A549 (cell line): ENCODE measurements around the gene TFDP1. TPM values are rescaled to one million over a fixed set of nuclear protein-coding genes. Genes with fewer than 3 reads are reported as not detected.

Source experiments
- ATAC-seq, 2 experiments: fragments of 200-7000 bp in 1 of 2; fragments of >200 bp in 1 of 2; cut with Nextera tagmentation in 1 of 2; cut with Tn5 transposase in 1 of 2; 3 replicates each; pipeline versions ENCODE4 v1.8.0 to v1.9.1; 2018 to 2020; ENCODE audit warnings: mild to moderate bottlenecking in 1 of 2, moderate library complexity in 1 of 2
- CTCF ChIA-PET: fragments of 300-600 bp; sonication (Branson Sonifier 250); formaldehyde crosslinking; extraction: SDS; loops from one replicate; lab custom pipeline; 2021; ENCODE audit warnings: antibody characterized with exemption, inconsistent platforms; lab: Yijun Ruan, JAX
- POLR2A ChIA-PET: fragments of 350-600 bp; formaldehyde crosslinking; extraction: SDS; loops from one replicate; lab custom pipeline; 2021; ENCODE audit warnings: antibody characterized with exemption, inconsistent platforms; lab: Yijun Ruan, JAX
- DNase-seq, 2 experiments: peaks; one replicate each; pipeline versions ENCODE4 v3.0.0 to v3.0.0-alpha.2; 2011 to 2016; ENCODE audit warnings: low read depth in 1 of 2, low spot score in 1 of 2
- FAIRE-seq: peaks from 2 replicates; lab custom pipeline; 2011; peaks lifted over from hg19 to GRCh38; lab: Jason Lieb, UNC
- H3K27ac ChIP-seq, 2 experiments: fragments of >200 bp; sonication (Bioruptor Twin); formaldehyde crosslinking; 3 replicates each; pipeline ENCODE4 v1.5.1; 2016 to 2017
- H3K4me1 ChIP-seq: fragments of >200 bp; sonication (Bioruptor Twin); formaldehyde crosslinking; 3 replicates; pipeline ENCODE4 v1.6.1; 2016
- H3K4me2 ChIP-seq: fragments of >200 bp; sonication (Bioruptor Twin); formaldehyde crosslinking; 3 replicates; pipeline ENCODE4 v1.6.1; 2016
- H3K4me3 ChIP-seq: fragments of >200 bp; sonication (Bioruptor Twin); formaldehyde crosslinking; 3 replicates; pipeline ENCODE4 v1.5.1; 2016
- H3K9me3 ChIP-seq: fragments of >200 bp; sonication (Bioruptor Twin); formaldehyde crosslinking; 3 replicates; pipeline ENCODE4 v1.6.1; 2016
- CBX2 ChIP-seq: fragments of 200-600 bp; sonication (generic); IDR thresholded peaks from 2 replicates; pipeline ENCODE4 v1.6.1; 2016; ENCODE audit warnings: low read depth, mild to moderate bottlenecking, borderline replicate concordance
- CBX8 ChIP-seq: fragments of 200-600 bp; sonication (generic); IDR thresholded peaks from 2 replicates; pipeline ENCODE4 v1.6.1; 2016
- CEBPB ChIP-seq, 2 experiments: fragments of >200 bp in 1 of 2; sonication (Bioruptor Twin) in 1 of 2; formaldehyde crosslinking in 1 of 2; IDR thresholded peaks; 2 replicates each; pipeline ENCODE4 v1.6.1; 2012 to 2016
- CHD2 ChIP-seq: fragments of 150-350 bp; IDR thresholded peaks from 2 replicates; pipeline ENCODE4 v1.6.1; 2014; ENCODE audit warnings: low read length; ENCODE audit not compliant: partially characterized antibody
- E2F6 ChIP-seq: IDR thresholded peaks from 2 replicates; pipeline ENCODE4 v1.6.1; 2012; ENCODE audit warnings: low read depth, borderline replicate concordance
- EP300 ChIP-seq, 2 experiments: fragments of >200 bp; sonication (Bioruptor Twin); formaldehyde crosslinking; IDR thresholded peaks; 2 replicates in 1 of 2; 3 replicates in 1 of 2; pipeline ENCODE4 v1.6.1; 2016 to 2017
- FOSL2 ChIP-seq, 2 experiments: fragments of 450-650 bp in 1 of 2; fragments of >200 bp in 1 of 2; sonication (Bioruptor Twin) in 1 of 2; formaldehyde crosslinking; IDR thresholded peaks; 2 replicates each; pipeline versions ENCODE4 v1.5.0 to v1.6.1; 2016 to 2020; ENCODE audit warnings: mild to moderate bottlenecking in 1 of 2, moderate library complexity in 1 of 2
- FOXS1 ChIP-seq: fragments of 250-450 bp; sonication (Bioruptor Pico); IDR thresholded peaks from 2 replicates; pipeline ENCODE4 v1.5.0; 2020; ENCODE audit warnings: mild to moderate bottlenecking, moderate library complexity
- HEYL ChIP-seq: fragments of 250-450 bp; sonication (Bioruptor Pico); IDR thresholded peaks from 2 replicates; pipeline ENCODE4 v1.8.0; 2021; ENCODE audit warnings: mild to moderate bottlenecking, moderate library complexity
- HOXB13 ChIP-seq: fragments of 250-450 bp; sonication (Bioruptor Pico); IDR thresholded peaks from 2 replicates; pipeline ENCODE4 v1.5.0; 2020; ENCODE audit warnings: low read depth, mild to moderate bottlenecking, moderate library complexity
- JUN ChIP-seq, 2 experiments: fragments of >200 bp; sonication (Bioruptor Twin); formaldehyde crosslinking; IDR thresholded peaks; 2 replicates in 1 of 2; 3 replicates in 1 of 2; pipeline ENCODE4 v1.6.1; 2016 to 2017
- JUNB ChIP-seq: fragments of >200 bp; sonication (Bioruptor Twin); formaldehyde crosslinking; IDR thresholded peaks from 2 replicates; pipeline ENCODE4 v1.6.1; 2016
- KDM1A ChIP-seq: fragments of 200-600 bp; sonication (generic); IDR thresholded peaks from 2 replicates; pipeline ENCODE4 v1.6.1; 2016; ENCODE audit warnings: low read depth, mild to moderate bottlenecking
- KDM5A ChIP-seq: fragments of 200-600 bp; sonication (generic); IDR thresholded peaks from 2 replicates; pipeline ENCODE4 v1.6.1; 2016; ENCODE audit warnings: antibody characterized with exemption, mild to moderate bottlenecking
- MAX ChIP-seq: IDR thresholded peaks from 2 replicates; pipeline ENCODE4 v1.6.1; 2012
- MYC ChIP-seq: IDR thresholded peaks from 2 replicates; pipeline ENCODE4 v1.6.1; 2012; ENCODE audit warnings: mild to moderate bottlenecking, inconsistent platforms, low read length, improper control_type of control experiment, borderline replicate concordance
- PHF8 ChIP-seq: fragments of 200-600 bp; sonication (generic); IDR thresholded peaks from 2 replicates; pipeline ENCODE4 v1.6.1; 2016; ENCODE audit warnings: low read depth, mild to moderate bottlenecking, antibody characterized with exemption, moderate library complexity, borderline replicate concordance
- POLR2A ChIP-seq: IDR thresholded peaks from 2 replicates; pipeline ENCODE4 v1.6.1; 2012; ENCODE audit warnings: mild to moderate bottlenecking, low read length
- RFX5 ChIP-seq: fragments of 450-650 bp; IDR thresholded peaks from 2 replicates; pipeline ENCODE4 v1.7.1; 2014; ENCODE audit warnings: antibody characterized with exemption, mild to moderate bottlenecking, moderate library complexity
- SMC3 ChIP-seq: fragments of >200 bp; sonication (Bioruptor Twin); formaldehyde crosslinking; IDR thresholded peaks from 3 replicates; pipeline ENCODE4 v1.6.1; 2018; ENCODE audit warnings: inconsistent platforms
- TFCP2L1 ChIP-seq: fragments of 250-450 bp; sonication (Bioruptor Pico); IDR thresholded peaks from 2 replicates; pipeline ENCODE4 v1.5.0; 2021; ENCODE audit warnings: mild to moderate bottlenecking
- USF2 ChIP-seq: fragments of 450-650 bp; IDR thresholded peaks from 2 replicates; pipeline ENCODE4 v1.6.1; 2014; ENCODE audit warnings: antibody characterized with exemption
- WGBS: methylation state at CpG from one replicate; pipeline ENCODE4 v1.1.6; 2017; ENCODE audit errors: missing lambda C conversion rate; 5-methylcytosine and 5-hydroxymethylcytosine counted together
- polyA minus RNA-seq: library from RNA; depleted of rRNA, polyadenylated mRNA; stranded (reverse); fragments of >200 nt; gene quantifications from 2 replicates; pipeline ENCODE4 v1.2.3, GENCODE V29; 2011; rRNA and poly(A)+ RNA removed
- polyA plus RNA-seq, 4 experiments: library from polyadenylated mRNA; depleted of rRNA in 3 of 4; stranded (reverse); fragments of >200 nt; fragmentation: RNase III in 1 of 4; extraction: RNeasy Plus Mini Kit Qiagen cat#74134 plus additional on column Dnase treatment in 1 of 4; gene quantifications; 2 replicates in 3 of 4; 3 replicates in 1 of 4; pipeline ENCODE4 v1.2.3, GENCODE V29; 2011 to 2017
- TF ChIP-seq, protein P1 (sequence below): fragments of 150-350 bp; IDR thresholded peaks from 2 replicates; pipeline ENCODE4 v1.6.1; 2014; ENCODE audit warnings: low read depth, mild to moderate bottlenecking, low read length
- TF ChIP-seq, protein P2 (sequence below): fragments of >200 bp; sonication (Bioruptor Twin); formaldehyde crosslinking; IDR thresholded peaks from 3 replicates; pipeline ENCODE4 v1.6.1; 2016

The TFDP1 gene
- 57.9 and 88.4 TPM in 2 replicates for polyA plus RNA-seq (2011; rRNA removed)
- polyA plus RNA-seq (2012; cell fraction: cytosol; rRNA removed), result 81.5 and 84.9 TPM in 2 replicates
- 48.9 and 52.8 TPM in 2 replicates for polyA plus RNA-seq (2012; cell fraction: nucleus; rRNA removed)
- 70.8 to 73.9 TPM (median 73.2 TPM) in 3 replicates for polyA plus RNA-seq (2017; fragmentation: RNase III; extraction: RNeasy Plus Mini Kit Qiagen cat#74134 plus additional on column Dnase treatment)
- 33.7 and 39.3 TPM in 2 replicates for polyA minus RNA-seq

DNA sequence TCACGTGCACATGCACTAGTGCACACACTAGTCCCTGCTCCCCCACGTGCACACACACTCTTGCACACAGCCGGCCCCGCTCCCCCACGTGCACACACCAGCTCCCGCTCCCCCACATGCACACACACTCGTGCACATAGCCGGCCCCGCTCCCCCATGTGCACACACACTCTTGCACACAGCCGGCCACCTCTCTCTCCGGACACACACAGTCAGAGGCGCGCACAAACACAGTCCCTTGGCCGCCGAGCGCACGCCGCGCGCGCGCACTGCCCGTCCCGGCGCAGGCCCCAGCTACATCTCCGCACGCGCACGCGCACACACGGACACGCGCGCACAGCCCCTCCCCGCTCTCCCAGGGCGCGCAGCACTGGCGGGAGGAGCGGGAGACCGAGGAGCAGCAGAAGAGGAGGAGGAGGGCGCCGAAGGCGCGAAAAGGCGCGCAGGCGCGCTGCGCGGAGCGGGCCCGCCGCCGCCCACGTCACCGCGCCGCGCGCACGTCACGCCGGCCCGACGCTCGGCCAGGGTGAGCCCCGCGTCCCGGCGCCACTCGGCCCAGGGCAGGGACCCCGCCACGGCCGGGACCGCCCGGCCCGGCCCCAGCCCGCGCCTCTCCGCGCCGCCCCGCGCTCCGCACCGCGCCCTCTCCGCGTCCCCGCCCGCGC, at the start of gene TFDP1:
TFDP1 (plus strand) TSS at position 549 of the 665 bp plus-strand sequence. CDS start 1,085 bp downstream, outside the sequence.
- H3K4me2 ChIP-seq, result peak within 1 kb of the TSS; percentile 86
- H3K9me3 ChIP-seq, result no peaks in the 10 kb centered on the region
- H3K4me3 ChIP-seq, result peak within 1 kb of the TSS; percentile 99
- FAIRE-seq (no peak), ATAC-seq (peak; percentile 92 to 93), DNase-seq (peak; percentile 75 to 89)
- ChIA-PET POLR2A (no interaction called here), CTCF (no interaction called here)
- TF ChIP-seq USF2 (no peak), HEYL (CRISPR knock-in tag) (no peak), E2F6 (peak; percentile 57; the same call in 1 of the 2 replicates), EP300 (IDR thresholded peaks at IDR 0.05) (no peak), CBX8 (no peak), RFX5 (no peak), KDM1A (peak; percentile 94), FOSL2 (IDR thresholded peaks at IDR 0.05) (no peak), FOSL2 (CRISPR knock-in tag; IDR thresholded peaks at IDR 0.05) (no peak), PHF8 (peak; percentile 36; the same call in 1 of the 2 replicates), MAX (peak; percentile 79), POLR2A (peak; percentile 84), FOXS1 (CRISPR knock-in tag) (no peak), HOXB13 (CRISPR knock-in tag) (no peak), KDM5A (no peak), SMC3 (no peak), MYC (no peak), JUN (IDR thresholded peaks at IDR 0.05) (0 out of 5 replicates have a peak, but pooled peaks of 1 of the 2 experiments have one; percentile 38), CEBPB (IDR thresholded peaks at IDR 0.05) (no peak), CHD2 (no peak), CBX2 (no peak)
- no CpG with 5 or more reads among the region's 92 CpGs for WGBS
- peaks cover 13% of the 10 kb centered on the region; the same call in 1 of the 3 replicates for H3K4me1 ChIP-seq
- H3K27ac ChIP-seq, result peak within 1 kb of the TSS; percentile 97 to 99

DNA sequence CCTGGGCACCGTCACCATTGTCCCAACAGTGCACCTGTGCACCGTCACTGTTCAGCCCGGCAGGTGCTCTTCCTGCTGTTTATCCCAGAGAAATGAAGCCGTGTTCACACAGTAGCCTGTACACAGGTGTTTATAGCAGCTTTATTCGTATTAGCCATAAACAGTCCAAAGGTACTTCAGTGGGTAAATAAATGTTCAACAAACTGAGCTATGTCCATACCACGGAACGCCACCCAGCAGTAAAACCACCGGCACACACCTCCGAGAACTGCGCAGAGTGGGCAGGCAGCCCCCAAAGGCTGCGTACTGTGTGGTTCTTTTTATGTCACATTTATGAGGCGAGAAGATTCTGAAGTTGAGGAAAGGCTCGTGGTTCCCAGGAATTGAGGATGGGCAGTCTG, 49.2 kb upstream of the TFDP1 start:
- TF ChIP-seq TFCP2L1 (CRISPR knock-in tag), result no peak
- TF ChIP-seq EP300 (IDR thresholded peaks at IDR 0.05), result no peak
- TF ChIP-seq, protein P1, sequence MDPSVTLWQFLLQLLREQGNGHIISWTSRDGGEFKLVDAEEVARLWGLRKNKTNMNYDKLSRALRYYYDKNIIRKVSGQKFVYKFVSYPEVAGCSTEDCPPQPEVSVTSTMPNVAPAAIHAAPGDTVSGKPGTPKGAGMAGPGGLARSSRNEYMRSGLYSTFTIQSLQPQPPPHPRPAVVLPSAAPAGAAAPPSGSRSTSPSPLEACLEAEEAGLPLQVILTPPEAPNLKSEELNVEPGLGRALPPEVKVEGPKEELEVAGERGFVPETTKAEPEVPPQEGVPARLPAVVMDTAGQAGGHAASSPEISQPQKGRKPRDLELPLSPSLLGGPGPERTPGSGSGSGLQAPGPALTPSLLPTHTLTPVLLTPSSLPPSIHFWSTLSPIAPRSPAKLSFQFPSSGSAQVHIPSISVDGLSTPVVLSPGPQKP, result no peak
- TF ChIP-seq PHF8, result no peak
- no peak for TF ChIP-seq JUNB
- TF ChIP-seq RFX5, result no peak
- TF ChIP-seq, protein P2, sequence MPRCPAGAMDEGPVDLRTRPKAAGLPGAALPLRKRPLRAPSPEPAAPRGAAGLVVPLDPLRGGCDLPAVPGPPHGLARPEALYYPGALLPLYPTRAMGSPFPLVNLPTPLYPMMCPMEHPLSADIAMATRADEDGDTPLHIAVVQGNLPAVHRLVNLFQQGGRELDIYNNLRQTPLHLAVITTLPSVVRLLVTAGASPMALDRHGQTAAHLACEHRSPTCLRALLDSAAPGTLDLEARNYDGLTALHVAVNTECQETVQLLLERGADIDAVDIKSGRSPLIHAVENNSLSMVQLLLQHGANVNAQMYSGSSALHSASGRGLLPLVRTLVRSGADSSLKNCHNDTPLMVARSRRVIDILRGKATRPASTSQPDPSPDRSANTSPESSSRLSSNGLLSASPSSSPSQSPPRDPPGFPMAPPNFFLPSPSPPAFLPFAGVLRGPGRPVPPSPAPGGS, result no peak
- no peak for TF ChIP-seq MYC
- Histone ChIP-seq H3K4me2 (no peak overlapping the region), H3K27ac (no peak overlapping the region), H3K9me3 (no peaks in the 10 kb centered on the region), H3K4me1 (no peaks in the 10 kb centered on the region), H3K4me3 (no peak overlapping the region)
- DNase-seq (no peak), FAIRE-seq (no peak), ATAC-seq (no peak)
- WGBS, result 93% methylated on average over 13 of the region's 13 CpGs
- POLR2A ChIA-PET, result no interaction called here
- CTCF ChIA-PET, result interaction anchor here (0.7 kb wide), 1 partner anchor 12 kb away, joined by 3 read pairs; no protein-coding TSS in a partner anchor
